GM15510 (cell line): Measurements from ENCODE around the gene CYTH4.

ENCODE experiments used
- POLR2A ChIP-seq: IDR thresholded peaks from 3 replicates; pipeline ENCODE4 v1.6.1; 2011; ENCODE audit warnings: borderline replicate concordance; ENCODE audit not compliant: insufficient read length; ENCODE audit errors: extremely low read depth

The CYTH4 gene

GRCh38 chr22:37260155-37260795 lies 22.0 kb upstream of the CYTH4 start:
- no peak for TF ChIP-seq POLR2A

GRCh38 chr22:37260901-37261336 lies 21.4 kb upstream of the CYTH4 start:
- TF ChIP-seq POLR2A, result no peak

GRCh38 chr22:37262346-37262745 lies 20.0 kb upstream of the CYTH4 start:
- TF ChIP-seq POLR2A, result no peak

GRCh38 chr22:37263966-37264887 lies 18.1 kb upstream of the CYTH4 start:
- TF ChIP-seq POLR2A, result no peak

GRCh38 chr22:37266581-37267134 lies 15.7 kb upstream of the CYTH4 start:
- TF ChIP-seq POLR2A, result no peak

GRCh38 chr22:37267135-37267587 lies 15.1 kb upstream of the CYTH4 start:
- no peak for TF ChIP-seq POLR2A

GRCh38 chr22:37267661-37268413 lies 14.5 kb upstream of the CYTH4 start:
- no peak for TF ChIP-seq POLR2A

GRCh38 chr22:37269936-37270678 lies 12.2 kb upstream of the CYTH4 start:
- TF ChIP-seq POLR2A, result no peak

- no peak for TF ChIP-seq POLR2A
These were observed 11.2 kb upstream of the CYTH4 start for GRCh38 chr22:37270928-37271650.

GRCh38 chr22:37273126-37273845 lies 9.0 kb upstream of the CYTH4 start:
- no peak for TF ChIP-seq POLR2A

GRCh38 chr22:37273846-37274225 lies 8.5 kb upstream of the CYTH4 start:
- no peak for TF ChIP-seq POLR2A

GRCh38 chr22:37274380-37274862 lies 7.9 kb upstream of the CYTH4 start:
- TF ChIP-seq POLR2A, result no peak

GRCh38 chr22:37275134-37275533 lies 7.2 kb upstream of the CYTH4 start:
- no peak for TF ChIP-seq POLR2A
